HepG2 (cell line): ENCODE data around the gene ANKRD12. TPM values are rescaled to one million over a fixed set of nuclear protein-coding genes. Genes with fewer than 3 reads are reported as not detected.

ENCODE experiments used
- CBFB ChIP-seq: sonication (generic); formaldehyde crosslinking; IDR thresholded peaks from 2 replicates; pipeline ENCODE4 v1.4.0; 2020; ENCODE audit warnings: missing genetic modification reagents
- CHD2 ChIP-seq: IDR thresholded peaks from 2 replicates; pipeline ENCODE4 v1.6.1; 2011; ENCODE audit warnings: low read depth, low read length, improper control_type of control experiment
- E2F1 ChIP-seq: sonication (generic); formaldehyde crosslinking; IDR thresholded peaks from 2 replicates; pipeline ENCODE4 v1.5.0; 2020; ENCODE audit warnings: missing genetic modification reagents
- MED8 ChIP-seq: sonication (generic); formaldehyde crosslinking; IDR thresholded peaks from 2 replicates; pipeline ENCODE4 v1.8.1; 2023; ENCODE audit warnings: mild to moderate bottlenecking, missing genetic modification reagents; ENCODE audit not compliant: insufficient replicate concordance
- NR0B2 ChIP-seq: sonication (generic); formaldehyde crosslinking; IDR thresholded peaks from 2 replicates; pipeline ENCODE4 v1.4.0; 2020; ENCODE audit warnings: mild to moderate bottlenecking, missing genetic modification reagents
- POLR2A ChIP-seq, 2 experiments: IDR thresholded peaks; 2 replicates each; pipeline ENCODE4 v1.6.1; 2011; ENCODE audit warnings: low read depth in 2 of 2, low read length in 2 of 2, mild to moderate bottlenecking in 1 of 2, moderate library complexity in 1 of 2; ENCODE audit not compliant: insufficient read depth in 1 of 2
- RNF2 ChIP-seq: fragments of 450-650 bp; conservative IDR thresholded peaks from 2 replicates; pipeline ENCODE4 v1.6.1; 2016; ENCODE audit warnings: low read depth
- SYNCRIP ChIP-seq: fragments of 200-400 bp; formaldehyde crosslinking; IDR thresholded peaks from 2 replicates; pipeline ENCODE4 v1.6.1; 2018; ENCODE audit warnings: mild to moderate bottlenecking, low read depth, low read length; ENCODE audit not compliant: insufficient read depth
- TBL1XR1 ChIP-seq: fragments of 150-350 bp; IDR thresholded peaks from 2 replicates; pipeline ENCODE4 v1.6.1; 2014; ENCODE audit warnings: borderline replicate concordance, low read length; ENCODE audit not compliant: partially characterized antibody
- ZBTB4 ChIP-seq: sonication (generic); formaldehyde crosslinking; IDR thresholded peaks from 2 replicates; pipeline ENCODE4 v1.4.0; 2020; ENCODE audit warnings: missing genetic modification reagents, mild to moderate bottlenecking, borderline replicate concordance
- ZNF383 ChIP-seq: sonication (generic); formaldehyde crosslinking; IDR thresholded peaks from 2 replicates; pipeline ENCODE4 v1.4.0; 2020; ENCODE audit warnings: missing genetic modification reagents, mild to moderate bottlenecking, borderline replicate concordance
- ZNF672 ChIP-seq: sonication (generic); formaldehyde crosslinking; IDR thresholded peaks from 2 replicates; pipeline ENCODE4 v1.8.1; 2022; ENCODE audit warnings: missing genetic modification reagents
- ZNF883 ChIP-seq: sonication (generic); formaldehyde crosslinking; IDR thresholded peaks from 2 replicates; pipeline ENCODE4 v1.5.1; 2020; ENCODE audit warnings: mild to moderate bottlenecking, missing genetic modification reagents; ENCODE audit errors: not compliant biosample characterization
- polyA plus RNA-seq, 8 experiments: library from polyadenylated mRNA; depleted of rRNA in 3 of 8; stranded (reverse) in 7 of 8; unstranded in 1 of 8; fragments of >200 nt; fragmentation: Illumina TruSeq in 4 of 8; extraction: Trizol in 4 of 8; gene quantifications; 2 replicates each; pipeline versions ENCODE4 v1.2.1 to v1.2.3, GENCODE V29; 2011 to 2016; ENCODE audit warnings: low read depth in 4 of 8, missing spikeins in 1 of 8, mixed read lengths in 1 of 8; ENCODE audit not compliant: insufficient read depth in 1 of 8
- total RNA-seq, 5 experiments: library from RNA; depleted of rRNA; stranded (reverse); fragments of >200 nt; fragmentation: Illumina TruSeq; extraction: Trizol; gene quantifications; 2 replicates each; pipeline ENCODE4 v1.2.3, GENCODE V29; 2016; ENCODE audit warnings: low read depth in 1 of 5
- TF ChIP-seq, protein P1 (sequence below): IDR thresholded peaks from 2 replicates; pipeline ENCODE4 v1.6.1; 2012; ENCODE audit warnings: low read depth, low read length, improper control_type of control experiment
- TF ChIP-seq, protein P2 (sequence below): sonication (generic); formaldehyde crosslinking; IDR thresholded peaks from 2 replicates; pipeline ENCODE4 v1.4.0; 2020; ENCODE audit warnings: missing genetic modification reagents
- TF ChIP-seq, protein P3 (sequence below): sonication (generic); formaldehyde crosslinking; IDR thresholded peaks from 2 replicates; pipeline ENCODE4 v1.9.0; 2021; ENCODE audit warnings: missing genetic modification reagents, borderline replicate concordance

ANKRD12 gene
- total and polyA plus RNA-seq, 2 of the 13 experiments (the other 11 are each of a cell fraction or from before 2014, with no cell fraction given): 6.0 to 23.2 TPM

GRCh38 chr18:9334973-9335696 is 198.6 kb downstream of the ANKRD12 start (continued):
- TF ChIP-seq ZBTB4 (CRISPR knock-in tag) (no peak), MED8 (CRISPR knock-in tag) (no peak), TBL1XR1 (no peak), NR0B2 (0 out of 2 replicates have a peak, but pooled peaks have one; percentile 34), ZNF883 (CRISPR knock-in tag) (no peak), RNF2 (0 out of 2 replicates have a peak, but pooled peaks have one; percentile 56), ZNF672 (CRISPR knock-in tag) (no peak), E2F1 (no peak), CBFB (CRISPR knock-in tag) (no peak), SYNCRIP (no peak), ZNF383 (CRISPR knock-in tag) (no peak), POLR2A (IDR thresholded peaks at IDR 0.05; ENCODE audit: insufficient read depth in 1 of 2, low read depth in 2 of 2, low read length in 2 of 2) (no peak), CHD2 (no peak)
- TF ChIP-seq, protein P1, sequence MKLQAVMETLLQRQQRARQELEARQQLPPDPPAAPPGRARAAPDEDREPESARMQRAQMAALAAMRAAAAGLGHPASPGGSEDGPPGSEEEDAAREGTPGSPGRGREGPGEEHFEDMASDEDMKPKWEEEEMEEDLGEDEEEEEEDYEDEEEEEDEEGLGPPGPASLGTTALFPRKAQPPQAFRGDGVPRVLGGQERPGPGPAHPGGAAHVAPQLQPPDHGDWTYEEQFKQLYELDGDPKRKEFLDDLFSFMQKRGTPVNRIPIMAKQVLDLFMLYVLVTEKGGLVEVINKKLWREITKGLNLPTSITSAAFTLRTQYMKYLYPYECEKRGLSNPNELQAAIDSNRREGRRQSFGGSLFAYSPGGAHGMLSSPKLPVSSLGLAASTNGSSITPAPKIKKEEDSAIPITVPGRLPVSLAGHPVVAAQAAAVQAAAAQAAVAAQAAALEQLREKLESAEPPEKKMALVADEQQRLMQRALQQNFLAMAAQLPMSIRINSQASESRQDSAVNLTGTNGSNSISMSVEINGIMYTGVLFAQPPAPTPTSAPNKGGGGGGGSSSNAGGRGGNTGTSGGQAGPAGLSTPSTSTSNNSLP: no peak
- TF ChIP-seq, protein P2, sequence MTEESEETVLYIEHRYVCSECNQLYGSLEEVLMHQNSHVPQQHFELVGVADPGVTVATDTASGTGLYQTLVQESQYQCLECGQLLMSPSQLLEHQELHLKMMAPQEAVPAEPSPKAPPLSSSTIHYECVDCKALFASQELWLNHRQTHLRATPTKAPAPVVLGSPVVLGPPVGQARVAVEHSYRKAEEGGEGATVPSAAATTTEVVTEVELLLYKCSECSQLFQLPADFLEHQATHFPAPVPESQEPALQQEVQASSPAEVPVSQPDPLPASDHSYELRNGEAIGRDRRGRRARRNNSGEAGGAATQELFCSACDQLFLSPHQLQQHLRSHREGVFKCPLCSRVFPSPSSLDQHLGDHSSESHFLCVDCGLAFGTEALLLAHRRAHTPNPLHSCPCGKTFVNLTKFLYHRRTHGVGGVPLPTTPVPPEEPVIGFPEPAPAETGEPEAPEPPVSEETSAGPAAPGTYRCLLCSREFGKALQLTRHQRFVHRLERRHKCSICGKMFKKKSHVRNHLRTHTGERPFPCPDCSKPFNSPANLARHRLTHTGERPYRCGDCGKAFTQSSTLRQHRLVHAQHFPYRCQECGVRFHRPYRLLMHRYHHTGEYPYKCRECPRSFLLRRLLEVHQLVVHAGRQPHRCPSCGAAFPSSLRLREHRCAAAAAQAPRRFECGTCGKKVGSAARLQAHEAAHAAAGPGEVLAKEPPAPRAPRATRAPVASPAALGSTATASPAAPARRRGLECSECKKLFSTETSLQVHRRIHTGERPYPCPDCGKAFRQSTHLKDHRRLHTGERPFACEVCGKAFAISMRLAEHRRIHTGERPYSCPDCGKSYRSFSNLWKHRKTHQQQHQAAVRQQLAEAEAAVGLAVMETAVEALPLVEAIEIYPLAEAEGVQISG: no peak
- TF ChIP-seq, protein P3, sequence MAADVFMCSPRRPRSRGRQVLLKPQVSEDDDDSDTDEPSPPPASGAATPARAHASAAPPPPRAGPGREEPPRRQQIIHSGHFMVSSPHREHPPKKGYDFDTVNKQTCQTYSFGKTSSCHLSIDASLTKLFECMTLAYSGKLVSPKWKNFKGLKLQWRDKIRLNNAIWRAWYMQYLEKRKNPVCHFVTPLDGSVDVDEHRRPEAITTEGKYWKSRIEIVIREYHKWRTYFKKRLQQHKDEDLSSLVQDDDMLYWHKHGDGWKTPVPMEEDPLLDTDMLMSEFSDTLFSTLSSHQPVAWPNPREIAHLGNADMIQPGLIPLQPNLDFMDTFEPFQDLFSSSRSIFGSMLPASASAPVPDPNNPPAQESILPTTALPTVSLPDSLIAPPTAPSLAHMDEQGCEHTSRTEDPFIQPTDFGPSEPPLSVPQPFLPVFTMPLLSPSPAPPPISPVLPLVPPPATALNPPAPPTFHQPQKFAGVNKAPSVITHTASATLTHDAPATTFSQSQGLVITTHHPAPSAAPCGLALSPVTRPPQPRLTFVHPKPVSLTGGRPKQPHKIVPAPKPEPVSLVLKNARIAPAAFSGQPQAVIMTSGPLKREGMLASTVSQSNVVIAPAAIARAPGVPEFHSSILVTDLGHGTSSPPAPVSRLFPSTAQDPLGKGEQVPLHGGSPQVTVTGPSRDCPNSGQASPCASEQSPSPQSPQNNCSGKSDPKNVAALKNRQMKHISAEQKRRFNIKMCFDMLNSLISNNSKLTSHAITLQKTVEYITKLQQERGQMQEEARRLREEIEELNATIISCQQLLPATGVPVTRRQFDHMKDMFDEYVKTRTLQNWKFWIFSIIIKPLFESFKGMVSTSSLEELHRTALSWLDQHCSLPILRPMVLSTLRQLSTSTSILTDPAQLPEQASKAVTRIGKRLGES (CRISPR knock-in tag): no peak
